Measurements from ENCODE around the gene CRBN. TPM values are rescaled to one million over a fixed set of nuclear protein-coding genes. Genes with fewer than 3 reads are reported as not detected.

The CRBN gene
- total and polyA plus RNA-seq, 9 of the 15 experiments (the other 6 are each of a cell fraction or from before 2014, with no cell fraction given) = 40.8 to 331 (median 57.4) TPM

GRCh38 chr3:3189102-3189727 lies 9.7 kb upstream of the CRBN start (continued):
- TF ChIP-seq ZNF696 (CRISPR knock-in tag; conservative IDR thresholded peaks at IDR 0.05) = no peak
- no peak for TF ChIP-seq MED1 (CRISPR knock-in tag; IDR thresholded peaks at IDR 0.05; ENCODE audit: borderline replicate concordance)
- TF ChIP-seq SMAD2 (IDR thresholded peaks at IDR 0.05; ENCODE audit: low read depth, low read length) = no peak
- no peak for TF ChIP-seq ZKSCAN1 (IDR thresholded peaks at IDR 0.05; ENCODE audit: low read depth, low read length)
- no peak for TF ChIP-seq FOXK1 (CRISPR knock-in tag; IDR thresholded peaks at IDR 0.05; ENCODE audit: borderline replicate concordance)
- TF ChIP-seq ZNF395 (CRISPR knock-in tag; IDR thresholded peaks at IDR 0.05) = 0 out of 2 replicates have a peak, but pooled peaks have one; percentile 55
- 0 out of 2 replicates have a peak, but pooled peaks have one; percentile 63 for TF ChIP-seq ZNF592 (IDR thresholded peaks at IDR 0.05)
- TF ChIP-seq ZNF584 (CRISPR knock-in tag; IDR thresholded peaks at IDR 0.05; ENCODE audit: low read depth) = 0 out of 2 replicates have a peak, but pooled peaks have one; percentile 51
- no peak for TF ChIP-seq ZNF695 (CRISPR knock-in tag; IDR thresholded peaks at IDR 0.05)
- no peak for TF ChIP-seq RBM39 (optimal IDR thresholded peaks at IDR 0.05; ENCODE audit: low read depth, low read length)
- peak; percentile 57; the same call in 1 of the 2 replicates for TF ChIP-seq ARID1B (IDR thresholded peaks at IDR 0.05)
- no peak for TF ChIP-seq CTCFL (IDR thresholded peaks at IDR 0.05; ENCODE audit: borderline replicate concordance, insufficient read depth, low read depth, low read length, poor library complexity, severe bottlenecking)
- TF ChIP-seq UBTF (IDR thresholded peaks at IDR 0.05; ENCODE audit: borderline replicate concordance in 1 of 2, low read depth in 2 of 2, low read length in 2 of 2) = no peak
- no peak for TF ChIP-seq HDAC1 (IDR thresholded peaks at IDR 0.05)

Data from K562 (cell line).